Neural progenitor cell (in vitro differentiated cells): Measurements from ENCODE around the gene UBE2O. TPM values are rescaled to one million over a fixed set of nuclear protein-coding genes. Genes with fewer than 3 reads are reported as not detected.

Experiments used
- DNase-seq: peaks from one replicate; pipeline ENCODE4 v3.0.0-alpha.2; 2016; ENCODE audit warnings: low spot score
- H2AFZ ChIP-seq: fragments of 200-600 bp; sonication (generic); replicated peaks from 2 replicates; pipeline ENCODE4 v1.6.1; 2016; ENCODE audit warnings: antibody characterized with exemption
- H3F3A ChIP-seq: fragments of 200-600 bp; sonication (generic); 2 replicates; pipeline ENCODE4 v1.6.1; 2016; ENCODE audit warnings: antibody characterized with exemption, low read depth
- H3K27ac ChIP-seq: fragments of 200-600 bp; sonication (generic); 2 replicates; pipeline ENCODE4 v1.5.1; 2016; ENCODE audit warnings: mild to moderate bottlenecking
- H3K27me3 ChIP-seq: fragments of 200-600 bp; sonication (generic); 2 replicates; pipeline ENCODE4 v1.6.1; 2016; ENCODE audit warnings: mild to moderate bottlenecking, moderate library complexity
- H3K36me3 ChIP-seq: fragments of 200-600 bp; sonication (generic); 2 replicates; pipeline ENCODE4 v1.5.1; 2016
- H3K4me1 ChIP-seq: fragments of 200-600 bp; sonication (generic); 2 replicates; pipeline ENCODE4 v1.6.1; 2016; ENCODE audit warnings: mixed run types
- H3K4me2 ChIP-seq: fragments of 200-600 bp; sonication (generic); 2 replicates; pipeline ENCODE4 v1.6.1; 2016
- H3K4me3 ChIP-seq: fragments of 200-600 bp; sonication (generic); 2 replicates; pipeline ENCODE4 v1.5.1; 2016
- H3K79me2 ChIP-seq: fragments of 200-600 bp; sonication (generic); 2 replicates; pipeline ENCODE4 v1.6.1; 2016; ENCODE audit warnings: low read depth
- H3K9ac ChIP-seq: fragments of 200-600 bp; sonication (generic); 2 replicates; pipeline ENCODE4 v1.6.1; 2016
- H3K9me3 ChIP-seq: fragments of 200-600 bp; sonication (generic); 2 replicates; pipeline ENCODE4 v1.5.1; 2016; ENCODE audit warnings: low read depth
- H4K20me1 ChIP-seq: fragments of 200-600 bp; sonication (generic); 2 replicates; pipeline ENCODE4 v1.6.1; 2016; ENCODE audit warnings: low read depth
- H3K27ac Mint-ChIP-seq: 3 replicates; pipeline ENCODE4 v1.8.0; 2021; ENCODE audit warnings: mixed read lengths
- H3K27me3 Mint-ChIP-seq: 2 replicates; pipeline ENCODE4 v1.8.0; 2022; ENCODE audit warnings: low read depth, mild to moderate bottlenecking, inconsistent platforms, moderate library complexity, mixed read lengths; ENCODE audit not compliant: insufficient read depth
- H3K36me3 Mint-ChIP-seq: 3 replicates; pipeline ENCODE4 v1.8.0; 2021; ENCODE audit warnings: mixed read lengths
- H3K4me1 Mint-ChIP-seq: 3 replicates; pipeline ENCODE4 v1.8.0; 2021; ENCODE audit warnings: mixed read lengths
- H3K4me3 Mint-ChIP-seq: 3 replicates; pipeline ENCODE4 v1.8.0; 2021; ENCODE audit warnings: mild to moderate bottlenecking, moderate library complexity, mixed read lengths
- H3K9me3 Mint-ChIP-seq: 3 replicates; pipeline ENCODE4 v1.8.0; 2020; ENCODE audit warnings: mixed read lengths
- EZH2 ChIP-seq: fragments of 200-600 bp; sonication (generic); IDR thresholded peaks from 2 replicates; pipeline ENCODE4 v1.6.1; 2017; ENCODE audit warnings: antibody characterized with exemption, mild to moderate bottlenecking, moderate library complexity
- EZH2phosphoT487 ChIP-seq: fragments of 200-600 bp; sonication (generic); IDR thresholded peaks from 2 replicates; pipeline ENCODE4 v1.6.1; 2017; ENCODE audit warnings: antibody characterized with exemption
- total RNA-seq: library from RNA; depleted of rRNA; stranded (reverse); fragments of >200 nt; gene quantifications from 2 replicates; pipeline ENCODE4 v1.2.3, GENCODE V29; 2015; ENCODE audit warnings: low replicate concordance
- TF ChIP-seq, protein P1 (sequence below): fragments of 200-600 bp; sonication (generic); IDR thresholded peaks from 2 replicates; pipeline ENCODE4 v1.5.1; 2017; ENCODE audit warnings: antibody characterized with exemption, mild to moderate bottlenecking

The UBE2O gene
- total RNA-seq, 1 donor from 2014 or later, result 20.6 TPM

DNA sequence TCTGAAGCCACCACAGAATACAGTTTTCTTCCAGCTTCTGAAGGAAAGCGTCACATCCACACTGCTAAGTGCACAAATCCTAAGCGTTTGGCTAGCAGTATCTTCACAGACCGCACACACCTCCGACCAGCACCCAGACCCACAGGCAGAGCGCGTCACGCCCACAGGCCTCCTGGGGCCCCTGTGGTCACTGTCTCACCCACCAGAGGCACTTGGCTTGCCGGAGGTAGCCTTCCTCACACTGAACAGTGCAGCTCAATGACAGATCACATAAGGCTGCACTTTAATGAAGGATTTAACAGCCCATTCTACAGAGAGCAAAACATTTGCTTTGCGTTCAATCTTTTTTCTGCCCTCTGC lies 47.4 kb downstream of the UBE2O start:
- no peak for DNase-seq
- no peaks in the 10 kb centered on the region for H3K27me3 ChIP-seq
- peaks cover 35% of the 10 kb centered on the region for H3K36me3 Mint-ChIP-seq

GRCh38 chr17:76404976-76405563 lies 47.9 kb downstream of the UBE2O start:
- Histone ChIP-seq H3K36me3 (no peaks in the 10 kb centered on the region), H3K79me2 (peaks cover 16% of the 10 kb centered on the region), H3K27me3 (no peaks in the 10 kb centered on the region), H2AFZ (no peak overlapping the region), H3K4me2 (no peak overlapping the region), H4K20me1 (peaks cover 46% of the 10 kb centered on the region), H3K9ac (no peak overlapping the region), H3F3A (no peaks in the 10 kb centered on the region), H3K4me3 (no peak overlapping the region), H3K27ac (no peak overlapping the region), H3K4me1 (no peaks in the 10 kb centered on the region), H3K9me3 (no peaks in the 10 kb centered on the region)
- Mint-ChIP-seq H3K4me1 (peaks cover 8% of the 10 kb centered on the region), H3K27me3 (no peaks in the 10 kb centered on the region), H3K27ac (no peak overlapping the region), H3K9me3 (no peaks in the 10 kb centered on the region), H3K36me3 (peaks cover 38% of the 10 kb centered on the region), H3K4me3 (peak overlapping the region; percentile 33)
- no peak for DNase-seq
- TF ChIP-seq, protein P1, sequence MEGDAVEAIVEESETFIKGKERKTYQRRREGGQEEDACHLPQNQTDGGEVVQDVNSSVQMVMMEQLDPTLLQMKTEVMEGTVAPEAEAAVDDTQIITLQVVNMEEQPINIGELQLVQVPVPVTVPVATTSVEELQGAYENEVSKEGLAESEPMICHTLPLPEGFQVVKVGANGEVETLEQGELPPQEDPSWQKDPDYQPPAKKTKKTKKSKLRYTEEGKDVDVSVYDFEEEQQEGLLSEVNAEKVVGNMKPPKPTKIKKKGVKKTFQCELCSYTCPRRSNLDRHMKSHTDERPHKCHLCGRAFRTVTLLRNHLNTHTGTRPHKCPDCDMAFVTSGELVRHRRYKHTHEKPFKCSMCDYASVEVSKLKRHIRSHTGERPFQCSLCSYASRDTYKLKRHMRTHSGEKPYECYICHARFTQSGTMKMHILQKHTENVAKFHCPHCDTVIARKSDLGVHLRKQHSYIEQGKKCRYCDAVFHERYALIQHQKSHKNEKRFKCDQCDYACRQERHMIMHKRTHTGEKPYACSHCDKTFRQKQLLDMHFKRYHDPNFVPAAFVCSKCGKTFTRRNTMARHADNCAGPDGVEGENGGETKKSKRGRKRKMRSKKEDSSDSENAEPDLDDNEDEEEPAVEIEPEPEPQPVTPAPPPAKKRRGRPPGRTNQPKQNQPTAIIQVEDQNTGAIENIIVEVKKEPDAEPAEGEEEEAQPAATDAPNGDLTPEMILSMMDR, result no peak

More for the DNA sequence above, 47.4 kb downstream of the UBE2O start:
- no peak overlapping the region for H3K4me3 ChIP-seq
- Mint-ChIP-seq H3K9me3 (no peaks in the 10 kb centered on the region), H3K27me3 (no peaks in the 10 kb centered on the region), H3K27ac (no peak overlapping the region), H3K4me1 (peaks cover 8% of the 10 kb centered on the region), H3K4me3 (no peak overlapping the region)
- no peak overlapping the region for H3K9ac ChIP-seq
- no peaks in the 10 kb centered on the region for H3K36me3 ChIP-seq
- no peak overlapping the region for H3K4me2 ChIP-seq
- no peak overlapping the region for H2AFZ ChIP-seq
- no peaks in the 10 kb centered on the region for H3F3A ChIP-seq
- no peaks in the 10 kb centered on the region for H3K4me1 ChIP-seq
- H3K9me3 ChIP-seq, result no peaks in the 10 kb centered on the region
- H3K79me2 ChIP-seq, result peaks cover 16% of the 10 kb centered on the region
- peaks cover 47% of the 10 kb centered on the region for H4K20me1 ChIP-seq
- TF ChIP-seq, protein P1, result no peak
- no peak for TF ChIP-seq EZH2phosphoT487
- H3K27ac ChIP-seq, result no peak overlapping the region

GRCh38 chr17:76404256-76404655 lies 48.7 kb downstream of the UBE2O start:
- H3K9ac ChIP-seq, result no peak overlapping the region
- Mint-ChIP-seq H3K36me3 (peaks cover 40% of the 10 kb centered on the region), H3K4me1 (peaks cover 8% of the 10 kb centered on the region), H3K4me3 (no peak overlapping the region), H3K27ac (no peak overlapping the region), H3K9me3 (no peaks in the 10 kb centered on the region), H3K27me3 (no peaks in the 10 kb centered on the region)
- peaks cover 16% of the 10 kb centered on the region for H3K79me2 ChIP-seq
- H3K36me3 ChIP-seq, result no peaks in the 10 kb centered on the region
- no peaks in the 10 kb centered on the region for H3K9me3 ChIP-seq
- no peak overlapping the region for H3K4me2 ChIP-seq
- no peak overlapping the region for H3K27ac ChIP-seq
- no peak overlapping the region for H3K4me3 ChIP-seq
- H3K27me3 ChIP-seq, result no peaks in the 10 kb centered on the region
- peaks cover 42% of the 10 kb centered on the region for H4K20me1 ChIP-seq
- TF ChIP-seq EZH2, result no peak
- TF ChIP-seq, protein P1, result no peak
- H2AFZ ChIP-seq, result no peak overlapping the region
- no peaks in the 10 kb centered on the region for H3K4me1 ChIP-seq
- H3F3A ChIP-seq, result no peaks in the 10 kb centered on the region
- no peak for DNase-seq
